GM18505 (cell line): ENCODE measurements around the gene RC3H2.
"Not testable (repeated sequence)": the region's sequence is repeated elsewhere in the genome, so short reads cannot be mapped to it uniquely, and the experiment has no call there.

Source experiments
- ATAC-seq: cut with Tn5 transposase; IDR thresholded peaks from one replicate; pipeline ENCODE4 v1.9.1; 2021; ENCODE audit not compliant: unreplicated experiment
- POLR2A ChIP-seq: IDR thresholded peaks from 4 replicates; pipeline ENCODE4 v1.6.1; 2011; ENCODE audit warnings: borderline replicate concordance; ENCODE audit not compliant: insufficient read depth, insufficient read length; ENCODE audit errors: extremely low read depth

Gene RC3H2

DNA sequence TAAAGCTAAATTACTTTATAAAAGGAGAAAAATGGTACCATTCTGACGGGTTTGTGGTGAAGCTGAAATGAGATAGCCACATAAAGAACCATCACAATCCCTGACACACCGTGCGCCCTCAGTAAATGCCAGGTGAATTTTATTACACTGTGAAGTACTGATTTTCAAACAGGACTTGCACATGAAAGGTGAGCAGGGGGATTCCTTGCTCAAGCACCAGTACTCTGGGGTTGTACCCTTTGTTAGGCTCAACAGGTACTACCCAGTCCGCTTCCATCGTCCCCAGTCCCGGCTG lies 35.2 kb upstream of the RC3H2 start:
- no peak for TF ChIP-seq POLR2A
- no peak for ATAC-seq

DNA sequence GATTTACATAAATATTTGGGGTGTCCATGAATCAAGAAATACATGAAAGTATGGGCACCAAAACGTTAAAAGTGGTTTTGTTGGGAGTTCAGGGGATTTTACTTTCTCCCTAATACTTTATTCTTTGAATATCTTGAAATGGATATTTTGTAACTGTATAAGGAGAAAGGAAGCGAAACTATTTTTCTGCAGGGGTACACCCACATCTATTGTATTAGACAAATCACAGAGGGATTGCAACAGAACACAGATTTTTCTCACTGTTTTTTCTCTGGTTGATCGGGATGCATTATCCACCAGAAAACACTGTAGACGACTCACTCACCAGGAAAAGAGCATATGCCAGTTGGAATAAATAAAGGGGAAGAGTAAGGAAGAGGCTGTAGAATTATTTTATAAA lies 34.4 kb upstream of the RC3H2 start:
- no peak for ATAC-seq
- no peak for TF ChIP-seq POLR2A

DNA sequence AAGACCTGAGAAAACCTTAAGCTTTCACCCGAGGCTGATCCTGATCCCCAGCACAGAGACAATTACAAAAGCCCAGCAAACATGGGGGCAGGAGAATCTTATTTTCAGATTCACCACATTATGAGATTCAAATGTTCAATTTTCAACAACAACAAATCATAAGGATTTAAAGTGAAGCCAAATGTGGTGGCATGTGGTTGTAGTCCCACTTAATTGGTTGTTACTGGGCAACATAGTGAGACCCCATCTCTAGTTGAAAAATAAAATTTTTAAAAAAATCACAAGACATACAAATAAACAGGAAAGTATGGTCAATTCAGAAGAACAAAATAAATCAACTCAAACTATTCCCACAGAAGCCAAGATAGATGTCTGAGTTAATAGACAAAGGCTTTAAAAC lies 31.7 kb upstream of the RC3H2 start:
- TF ChIP-seq POLR2A = no peak
- ATAC-seq = no peak

GRCh38 chr9:122936464-122936863 lies 31.3 kb upstream of the RC3H2 start:
- no peak for TF ChIP-seq POLR2A
- ATAC-seq = no peak

DNA sequence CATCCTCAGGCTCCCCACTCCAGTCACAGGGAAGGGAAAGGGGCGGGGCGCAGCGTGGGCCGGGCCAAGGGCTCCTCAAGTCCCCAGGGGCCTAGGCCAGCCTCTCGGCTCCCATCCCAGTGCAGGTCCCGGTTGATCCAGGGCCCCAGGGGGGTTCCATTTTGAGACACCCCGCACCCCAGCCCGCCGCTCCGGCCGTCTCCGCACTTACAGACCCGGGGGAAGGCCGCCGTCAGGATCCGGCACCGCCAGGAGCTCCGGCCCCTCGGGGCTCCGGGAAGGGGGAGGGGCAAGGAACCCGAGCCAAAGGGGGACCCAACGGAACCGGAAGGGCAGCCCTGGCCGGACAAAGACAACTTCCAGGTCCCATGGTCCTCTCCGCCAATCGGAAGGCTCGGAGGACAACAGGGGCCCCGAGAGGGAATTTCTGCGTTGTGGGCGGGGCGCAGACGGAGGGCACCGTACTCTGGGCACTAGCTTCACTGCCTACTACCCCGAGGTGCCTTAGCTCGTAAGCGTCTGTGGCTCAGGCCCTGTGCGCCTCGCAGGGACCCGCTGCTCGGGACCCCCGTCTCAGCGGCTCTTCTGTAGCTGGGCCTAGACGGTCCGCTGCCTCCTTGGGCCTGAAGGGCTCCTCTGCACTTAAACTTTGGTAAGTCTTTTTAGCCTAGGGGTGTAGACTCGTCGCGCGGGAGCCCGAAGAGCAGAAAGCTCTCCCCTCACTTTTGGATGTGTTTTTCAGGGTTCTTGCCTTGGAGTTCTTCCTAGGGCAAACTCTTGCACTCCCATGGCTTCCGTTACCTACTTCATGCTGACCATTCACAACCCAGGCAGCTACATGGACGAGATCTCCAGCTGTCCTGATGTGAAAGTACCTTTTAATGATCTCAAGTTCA lies 26.3 kb upstream of the RC3H2 start, which contains the start of gene ZBTB26:
ZBTB26 (minus strand) TSS at position 287 of the 896 bp plus-strand sequence. CDS start 11,578 bp downstream, outside the sequence.
- peak; percentile 87 for TF ChIP-seq POLR2A
- peak; percentile 90 for ATAC-seq

DNA sequence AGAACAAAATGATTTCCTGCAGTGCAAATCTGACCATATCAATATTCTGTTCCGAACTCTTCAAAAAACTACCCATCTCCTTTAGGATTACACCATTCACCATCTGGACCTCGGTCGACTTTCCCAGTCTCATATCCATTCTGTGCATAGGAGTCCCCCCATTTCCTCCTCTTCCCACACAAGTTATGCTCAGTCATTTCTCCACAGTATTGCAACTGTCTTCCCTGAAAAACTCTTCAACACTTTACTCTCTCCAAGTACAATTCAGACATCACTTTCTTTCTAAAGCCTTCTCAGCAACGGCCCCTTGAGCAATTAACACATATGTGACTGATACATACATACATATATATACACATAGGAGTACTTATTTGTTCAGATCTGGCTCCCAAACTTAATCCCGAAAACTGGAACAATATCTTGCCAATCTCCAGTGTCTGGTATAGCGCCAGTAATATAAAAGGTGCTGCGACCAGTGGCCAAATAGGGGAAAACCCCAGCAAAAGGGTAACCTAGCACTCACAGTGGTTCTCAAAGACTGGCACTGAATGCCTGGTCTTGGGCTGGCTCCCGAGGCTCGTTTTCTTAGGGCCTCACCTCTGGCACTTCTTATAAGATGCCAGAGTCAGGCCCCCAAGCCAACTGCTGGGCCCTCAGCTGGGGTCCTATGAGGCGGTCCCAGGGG lies 25.5 kb upstream of the RC3H2 start:
- no peak for TF ChIP-seq POLR2A
- ATAC-seq = no peak

DNA sequence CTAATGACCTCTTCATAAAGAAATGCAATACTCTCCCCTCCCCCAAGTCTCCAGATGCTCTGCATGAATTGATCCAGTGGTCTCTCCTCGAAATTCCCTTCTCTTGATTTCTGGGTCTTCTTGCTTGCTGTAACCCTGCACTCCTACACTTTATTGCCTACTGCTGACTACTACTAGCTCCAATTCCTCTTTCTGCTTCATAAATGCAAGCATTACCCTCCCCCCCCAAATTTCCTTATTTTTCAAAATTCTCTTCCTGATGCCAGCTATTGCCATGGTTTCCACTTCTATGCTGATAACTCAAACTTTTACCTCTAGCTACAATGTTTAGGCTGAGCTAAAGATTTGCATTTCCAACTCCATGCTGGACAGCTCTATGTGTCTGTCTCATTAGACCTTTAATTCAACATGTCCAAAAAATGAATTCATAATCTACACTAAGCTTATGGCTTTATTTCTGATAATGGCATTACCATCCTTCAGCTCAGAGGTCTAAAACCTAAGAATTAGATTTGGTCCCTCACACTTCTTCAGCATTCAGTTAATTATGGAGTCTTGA lies 24.7 kb upstream of the RC3H2 start:
- no peak for TF ChIP-seq POLR2A
- ATAC-seq = no peak

GRCh38 chr9:122923947-122924346 lies 18.8 kb upstream of the RC3H2 start:
- no peak for TF ChIP-seq POLR2A
- no peak for ATAC-seq

GRCh38 chr9:122922713-122923112 lies 17.6 kb upstream of the RC3H2 start:
- ATAC-seq = no peak
- no peak for TF ChIP-seq POLR2A

DNA sequence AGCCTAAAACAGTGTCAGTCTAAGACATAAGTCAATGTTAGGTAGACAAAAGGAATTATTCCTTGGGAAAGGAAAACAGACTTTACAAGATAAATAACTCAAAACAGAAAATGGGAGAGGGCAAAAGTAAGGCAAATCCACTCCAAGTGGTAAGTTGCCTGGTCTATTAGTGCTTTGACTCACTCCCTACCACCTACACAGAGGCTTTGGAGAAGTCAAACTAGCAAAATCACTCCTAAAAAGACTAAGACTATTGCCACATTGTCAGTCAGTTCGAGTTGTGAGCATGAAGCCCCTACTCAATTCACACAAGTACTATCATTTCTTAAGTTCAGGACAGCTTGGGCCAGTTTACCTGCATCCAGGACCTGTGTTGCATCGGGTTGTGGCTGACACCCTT lies 13.2 kb upstream of the RC3H2 start:
- no peak for TF ChIP-seq POLR2A
- ATAC-seq = no peak

GRCh38 chr9:122912964-122913673 lies 8.0 kb upstream of the RC3H2 start, which contains the start of gene ZBTB6:
ZBTB6 (minus strand) TSS chr9:122913323; CDS start chr9:122912072, 1,251 bp downstream.
- TF ChIP-seq POLR2A = peak; percentile 93
- ATAC-seq = peak; percentile 98

GRCh38 chr9:122912671-122912963 lies 7.5 kb upstream of the RC3H2 start:
- TF ChIP-seq POLR2A = no peak
- ATAC-seq = no peak

DNA sequence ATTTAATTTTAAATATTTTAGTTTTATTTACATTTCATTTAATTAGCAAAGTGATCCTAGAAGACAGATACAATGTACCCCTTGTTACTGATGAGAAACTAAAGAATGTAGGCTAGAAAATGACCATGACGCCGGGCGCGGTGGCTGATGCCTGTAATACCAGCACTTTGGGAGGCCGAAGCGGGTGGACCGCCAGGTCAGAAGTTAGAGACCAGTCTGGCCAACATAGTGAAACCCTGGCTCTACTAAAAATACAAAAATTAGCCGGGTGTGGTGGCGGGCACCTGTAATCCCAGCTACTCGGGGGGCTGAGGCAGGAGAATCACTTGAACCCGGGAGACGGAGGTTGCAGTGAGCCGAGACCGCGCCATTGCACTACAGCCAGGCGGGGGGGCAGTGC lies 963 bp upstream of the RC3H2 start:
- ATAC-seq = not testable (repeated sequence)

- ATAC-seq = peak; percentile 13
- no peak for TF ChIP-seq POLR2A
Observed at GRCh38 chr9:122904466-122904822, 715 bp downstream of the RC3H2 start.

DNA sequence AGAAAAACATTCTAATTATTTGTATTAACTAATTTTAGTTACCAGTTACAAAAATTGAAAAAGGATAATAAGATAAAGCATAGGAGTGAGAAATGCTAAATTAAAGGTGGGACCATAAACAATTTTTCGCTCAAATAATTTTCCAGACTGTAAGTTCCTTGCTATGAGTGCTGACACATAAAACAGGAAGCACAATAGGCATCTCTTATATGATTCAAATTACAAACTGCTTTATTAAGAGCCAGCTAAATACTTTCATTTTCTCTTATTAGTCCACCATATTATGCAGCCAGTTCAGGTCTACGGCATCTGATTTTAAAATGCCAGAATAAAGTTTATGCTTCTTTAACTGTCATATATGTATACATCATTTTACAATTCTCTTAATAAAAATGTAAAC lies 4.4 kb downstream of the RC3H2 start:
- no peak for ATAC-seq
- TF ChIP-seq POLR2A = no peak
